ENCODE results near the gene SF3A1.

Gene SF3A1

GRCh38 chr22:30386608-30386959, 29.9 kb upstream of the SF3A1 start:
- no peak for FAIRE-seq
- DNase-seq (ENCODE audit: low spot score), result no peak

DNA sequence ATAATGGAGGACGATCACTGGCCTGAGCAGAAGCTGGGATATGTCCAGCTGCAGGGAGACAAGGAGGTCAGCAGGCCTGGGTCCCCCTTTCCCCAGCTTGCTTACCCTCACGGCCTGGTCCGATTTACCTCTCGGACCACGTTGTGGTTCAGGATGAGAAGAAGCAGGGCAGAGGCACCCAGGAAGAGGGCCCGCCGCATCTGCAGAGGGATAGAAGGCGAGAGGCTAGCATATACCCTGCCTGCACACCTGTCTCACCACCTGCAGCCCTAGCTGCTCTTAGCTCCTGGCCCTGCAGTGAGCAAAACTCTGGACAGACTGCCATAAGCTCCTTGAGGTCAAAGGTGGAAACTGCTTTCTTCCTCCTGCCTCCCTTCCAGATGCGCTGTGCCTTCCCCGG, 29.2 kb upstream of the SF3A1 start:
- no peak for DNase-seq (ENCODE audit: low spot score)
- no peak for FAIRE-seq

DNA sequence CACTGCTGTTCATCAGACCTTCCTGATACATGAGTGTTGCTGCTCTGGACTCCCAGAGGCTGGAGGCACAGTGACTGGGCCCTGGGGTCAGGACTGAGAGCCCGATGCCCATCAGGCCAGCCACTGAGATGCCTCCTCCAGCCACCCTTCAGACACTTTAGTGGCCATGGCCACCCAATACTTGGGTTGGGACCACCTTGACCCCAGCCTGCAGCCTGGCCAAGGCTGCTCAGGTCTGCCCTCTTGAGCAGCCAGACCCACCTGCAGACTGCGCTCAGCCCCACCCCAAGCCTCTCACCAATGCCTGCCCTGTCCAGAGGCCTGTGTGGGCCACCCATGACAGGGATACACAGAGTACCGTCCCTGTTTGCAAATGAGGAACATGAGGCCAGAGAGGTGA, 26.4 kb upstream of the SF3A1 start:
- no peak for DNase-seq (ENCODE audit: low spot score)
- no peak for FAIRE-seq

DNA sequence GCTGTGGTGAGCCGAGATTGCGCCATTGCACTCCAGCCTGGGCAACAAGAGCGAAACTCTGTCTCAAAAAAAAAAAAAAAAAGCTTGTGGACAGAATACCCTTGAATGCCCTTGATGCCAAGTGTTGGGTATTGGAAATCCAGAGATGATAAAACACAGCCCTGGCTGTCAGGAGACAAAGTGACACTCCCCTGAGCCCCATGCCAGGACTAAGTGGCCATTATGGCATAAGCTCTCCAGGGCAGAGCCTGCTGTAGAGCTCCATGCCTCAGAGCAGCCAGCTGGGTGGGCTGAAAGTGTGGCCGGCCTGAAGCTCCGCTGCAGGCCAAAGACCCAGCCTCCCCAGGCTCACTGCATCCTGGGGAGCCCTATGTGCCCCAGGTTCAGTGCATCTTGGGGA, 25.6 kb upstream of the SF3A1 start:
- DNase-seq (ENCODE audit: low spot score) (no peak), FAIRE-seq (no peak)

DNA sequence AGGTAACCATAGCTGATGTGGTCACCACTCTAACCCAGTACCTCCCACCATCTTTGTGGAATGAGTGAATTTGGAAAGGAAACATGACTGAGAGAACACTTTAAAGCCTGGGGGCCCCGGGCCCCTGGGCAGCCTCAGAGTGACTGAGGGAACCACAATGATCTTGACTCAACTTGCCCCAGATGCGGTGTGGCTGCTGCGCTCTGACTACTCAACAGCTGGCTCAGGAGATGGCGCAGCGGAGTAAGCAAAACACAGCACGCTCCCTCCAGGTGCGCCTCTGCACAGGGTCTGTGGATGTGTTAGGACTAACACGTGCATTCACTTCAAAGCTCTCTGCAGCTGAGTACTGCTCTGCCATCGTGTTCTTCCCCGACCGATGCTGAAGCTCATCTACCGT, 24.6 kb upstream of the SF3A1 start:
- no peak for FAIRE-seq

DNA sequence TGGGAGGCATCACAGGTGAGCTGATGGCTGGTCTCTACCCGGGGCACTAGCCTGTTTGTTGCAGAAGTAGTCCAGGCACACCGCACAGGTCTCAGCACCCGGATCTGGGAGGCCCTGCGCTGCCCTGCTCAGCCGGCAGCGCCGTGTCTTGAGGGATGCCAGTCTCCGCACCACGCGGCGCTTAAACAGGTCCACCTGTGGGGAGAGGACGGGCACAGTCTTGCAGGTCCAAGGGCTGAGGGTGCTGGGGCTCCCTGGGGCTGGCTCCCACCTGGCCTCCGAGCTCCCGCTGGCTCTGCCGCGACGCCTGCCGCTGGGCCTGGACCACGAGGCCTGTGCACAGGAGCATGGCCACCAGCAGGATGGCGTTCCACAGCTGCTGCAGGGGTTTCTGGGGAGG, 23.3 kb upstream of the SF3A1 start:
- FAIRE-seq (no peak), DNase-seq (ENCODE audit: low spot score) (no peak)

More for the DNA sequence above, 24.6 kb upstream of the SF3A1 start:
- DNase-seq (ENCODE audit: low spot score), result no peak

DNA sequence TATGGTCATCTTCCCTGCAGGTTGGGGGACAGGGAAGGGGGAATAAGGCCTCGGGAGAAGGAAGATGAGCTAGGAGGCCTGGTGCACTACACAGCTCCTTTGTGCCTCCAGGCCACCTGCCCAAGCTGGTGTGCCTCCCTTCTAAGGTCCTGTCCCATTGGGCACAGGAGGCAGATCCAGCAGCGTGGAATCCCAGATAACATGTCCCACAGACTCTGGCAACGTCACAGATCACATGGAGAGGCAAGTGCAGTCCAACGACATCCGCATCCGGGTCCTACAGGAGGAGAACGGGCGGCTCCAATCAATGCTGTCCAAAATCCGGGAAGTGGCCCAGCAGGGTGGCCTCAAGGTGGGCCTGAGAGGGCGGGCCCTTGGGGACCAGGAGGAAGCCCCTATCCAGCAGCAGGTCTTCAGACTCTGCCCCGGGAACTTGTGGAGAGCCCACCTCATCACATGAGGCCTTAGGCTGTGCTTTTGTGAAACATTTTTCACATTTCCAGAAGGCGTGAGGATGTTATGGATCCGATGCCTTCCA, 18.7 kb upstream of the SF3A1 start:
- DNase-seq (ENCODE audit: low spot score) (no peak), FAIRE-seq (no peak)

DNA sequence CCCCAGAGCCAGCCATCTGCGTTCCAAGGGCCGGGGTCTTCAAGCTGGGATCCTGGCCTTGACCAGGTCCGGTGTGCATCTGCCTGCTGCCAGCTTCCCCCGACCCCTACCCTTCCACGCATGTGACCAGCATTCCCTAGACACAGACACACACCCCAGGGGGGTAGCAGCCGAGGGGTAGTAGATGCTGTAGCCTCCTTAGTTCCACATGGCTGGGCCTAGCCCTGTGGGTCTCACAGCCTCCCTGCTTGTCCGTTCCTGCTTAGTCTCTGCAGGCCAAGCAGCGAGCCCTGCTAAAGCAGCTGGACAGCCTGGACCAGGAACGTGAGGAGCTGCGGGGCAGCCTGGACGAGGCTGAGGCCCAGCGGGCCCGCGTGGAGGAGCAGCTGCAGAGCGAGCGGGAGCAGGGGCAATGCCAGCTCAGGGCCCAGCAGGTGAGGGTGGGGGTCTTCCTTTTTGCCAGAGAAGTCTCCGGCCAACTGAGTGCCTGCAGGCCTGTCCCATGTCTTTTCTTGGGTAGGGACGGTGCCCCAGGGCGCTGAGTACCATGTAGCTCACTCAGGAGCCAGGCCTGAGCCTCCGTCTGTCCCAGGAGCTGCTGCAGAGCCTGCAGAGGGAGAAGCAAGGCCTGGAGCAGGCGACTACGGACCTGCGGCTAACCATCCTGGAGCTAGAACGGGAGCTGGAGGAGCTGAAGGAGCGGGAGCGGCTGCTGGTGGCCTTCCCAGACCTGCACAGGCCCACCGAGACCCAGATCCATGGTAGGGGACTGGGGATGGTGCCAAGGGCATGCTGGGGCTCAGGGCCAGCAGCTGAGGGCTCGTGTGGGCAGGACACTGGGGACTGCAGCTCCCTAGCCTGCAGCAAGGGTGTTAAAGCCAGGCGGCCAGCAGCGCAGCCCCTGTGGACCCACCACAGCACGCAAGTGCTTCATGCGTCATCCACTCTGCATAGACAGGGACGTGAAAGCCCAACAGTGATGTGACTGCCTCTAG, 16.9 kb upstream of the SF3A1 start:
- no peak for DNase-seq (ENCODE audit: low spot score)
- no peak for FAIRE-seq

- no peak for DNase-seq (ENCODE audit: low spot score)
- no peak for FAIRE-seq
These were observed 16.2 kb upstream of the SF3A1 start for GRCh38 chr22:30372915-30373314.

DNA sequence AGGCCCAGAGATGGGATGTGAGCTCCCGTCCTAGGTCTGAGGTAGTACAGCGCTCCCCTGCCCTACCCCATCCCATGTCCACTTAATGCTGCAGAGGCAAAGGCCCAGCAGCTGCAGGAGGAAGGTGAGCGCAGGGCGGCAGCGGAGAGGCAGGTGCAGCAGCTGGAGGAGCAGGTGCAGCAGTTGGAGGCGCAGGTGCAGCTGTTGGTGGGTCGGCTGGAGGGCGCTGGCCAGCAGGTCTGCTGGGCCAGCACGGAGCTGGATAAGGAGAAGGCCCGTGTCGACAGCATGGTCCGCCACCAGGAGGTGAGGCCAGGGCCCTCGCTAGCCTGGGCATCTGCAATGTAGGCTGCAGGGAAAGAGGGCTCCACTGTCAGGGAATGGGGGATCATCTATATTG, 15.3 kb upstream of the SF3A1 start:
- FAIRE-seq (no peak), DNase-seq (ENCODE audit: low spot score) (no peak)

DNA sequence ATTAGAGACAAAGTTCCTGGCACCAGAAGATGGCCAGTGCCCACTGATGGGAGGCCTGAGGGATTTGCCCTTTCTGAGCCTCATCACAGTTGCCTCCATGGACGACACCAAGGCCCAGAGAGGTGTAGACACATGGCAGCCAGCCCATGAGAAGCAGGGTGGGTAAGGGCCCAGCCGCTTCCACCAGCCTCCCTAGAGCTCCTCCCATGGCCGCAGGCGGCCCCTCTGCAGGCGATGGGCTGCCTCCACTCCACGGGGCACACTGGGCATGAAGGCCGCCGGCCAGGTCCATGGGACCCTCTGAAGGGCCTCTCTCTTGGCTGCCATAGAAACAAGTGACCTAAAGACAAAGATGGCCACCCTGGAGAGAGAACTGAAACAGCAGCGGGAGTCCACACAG, 14.6 kb upstream of the SF3A1 start:
- FAIRE-seq (no peak), DNase-seq (ENCODE audit: low spot score) (no peak)

GRCh38 chr22:30370641-30371230, 14.0 kb upstream of the SF3A1 start:
- DNase-seq (ENCODE audit: low spot score) (no peak), FAIRE-seq (no peak)

DNA sequence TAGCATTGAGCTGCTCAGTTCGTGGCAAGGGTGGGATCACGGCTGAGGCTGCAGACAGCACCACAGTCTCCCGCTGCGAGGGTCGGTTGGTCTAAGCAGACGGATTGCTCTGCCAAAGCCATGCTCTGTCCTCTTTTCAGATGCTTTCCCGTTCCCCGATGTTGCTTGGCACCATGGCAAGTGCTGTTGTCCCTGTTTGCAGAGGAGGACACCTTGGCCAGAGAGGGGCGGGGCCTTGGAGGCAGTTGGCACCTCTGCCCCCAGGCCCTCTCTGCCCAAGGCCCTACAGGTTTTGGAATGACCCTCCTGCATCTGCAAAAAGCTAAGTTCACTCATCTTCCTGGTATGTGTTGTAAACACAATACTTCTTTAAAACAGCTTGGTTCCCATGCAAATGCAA, 11.7 kb upstream of the SF3A1 start:
- DNase-seq (ENCODE audit: low spot score) (no peak), FAIRE-seq (no peak)

GRCh38 chr22:30365891-30366290, 9.2 kb upstream of the SF3A1 start:
- no peak for FAIRE-seq
- DNase-seq (ENCODE audit: low spot score), result no peak

GRCh38 chr22:30362651-30363281, 6.1 kb upstream of the SF3A1 start:
- FAIRE-seq, result no peak
- no peak for DNase-seq (ENCODE audit: low spot score)

- FAIRE-seq, result no peak
These were observed 5.4 kb upstream of the SF3A1 start for GRCh38 chr22:30361916-30362650.

GRCh38 chr22:30358541-30358940, 1.8 kb upstream of the SF3A1 start:
- no peak for DNase-seq (ENCODE audit: low spot score)
- no peak for FAIRE-seq

More at GRCh38 chr22:30361916-30362650, 5.4 kb upstream of the SF3A1 start:
- no peak for DNase-seq (ENCODE audit: low spot score)

DNA sequence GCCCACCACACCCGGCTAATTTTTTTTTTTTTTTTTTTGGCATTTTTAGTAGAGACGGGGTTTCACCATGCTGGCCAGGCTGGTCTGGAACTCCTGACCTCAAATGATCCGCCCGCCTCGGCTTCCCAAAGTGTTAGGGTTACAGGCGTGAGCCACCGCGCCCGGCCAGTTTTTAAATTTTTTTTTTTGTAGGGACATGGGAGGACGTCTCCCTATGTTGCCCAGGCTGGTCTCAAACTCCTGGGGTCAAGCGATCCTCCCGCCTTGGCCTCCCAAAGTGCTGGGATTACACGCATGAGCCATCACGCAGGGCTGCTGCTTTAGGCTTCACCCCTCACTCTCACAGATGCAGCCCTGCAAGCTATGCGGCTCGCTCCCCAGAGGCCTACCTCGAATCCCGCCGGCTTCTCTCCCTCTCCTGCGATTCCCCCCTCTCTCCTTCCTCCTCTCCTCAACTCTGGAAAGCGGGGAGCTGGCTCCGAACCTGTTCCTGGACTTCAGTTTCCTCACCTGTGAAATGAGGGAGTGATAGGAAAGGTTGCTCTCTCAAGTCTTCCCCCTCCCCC, 1.0 kb upstream of the SF3A1 start:
- FAIRE-seq, result no peak
- no peak for DNase-seq (ENCODE audit: low spot score)

DNA sequence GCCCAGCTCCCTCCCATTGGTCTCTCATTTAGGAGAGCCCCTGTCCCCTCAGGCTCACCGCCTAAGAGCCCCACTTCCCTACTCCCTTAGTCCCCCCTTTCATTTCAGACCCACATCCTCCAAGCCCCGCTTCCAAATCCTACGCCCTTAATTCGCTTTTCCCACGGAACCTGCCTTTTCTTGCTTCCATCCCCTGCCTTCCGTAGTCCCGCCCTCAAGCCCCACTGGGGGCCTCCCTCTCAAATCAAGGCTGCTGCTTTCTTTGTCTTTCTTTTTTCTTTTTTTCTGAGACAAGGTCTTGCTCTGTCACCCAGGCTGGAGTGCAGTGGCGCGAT, 509 bp upstream of the SF3A1 start:
- no peak for FAIRE-seq

DNA sequence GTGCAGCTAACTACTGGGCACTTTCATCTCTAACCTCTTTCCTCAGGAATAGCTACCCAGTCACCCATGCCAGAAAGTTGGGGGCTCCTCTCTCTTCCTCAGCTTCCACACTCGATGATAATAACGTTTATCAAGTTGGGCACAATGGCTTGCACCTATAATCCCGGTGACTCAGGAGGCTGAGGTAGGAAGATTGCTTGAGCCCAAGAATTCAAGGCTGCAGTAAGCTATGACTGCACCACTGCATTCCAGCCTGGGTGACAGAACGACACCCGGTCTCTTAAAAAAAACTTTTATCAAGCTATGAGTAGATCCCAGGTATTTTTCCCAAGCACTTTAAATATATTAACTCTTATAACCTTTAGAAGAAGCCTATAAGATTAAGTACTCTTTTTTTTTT, 2.0 kb downstream of the SF3A1 start:
- no peak for FAIRE-seq
- no peak for DNase-seq (ENCODE audit: low spot score)

More for the DNA sequence above, 509 bp upstream of the SF3A1 start:
- DNase-seq (ENCODE audit: low spot score), result no peak

GRCh38 chr22:30351226-30351625, 5.5 kb downstream of the SF3A1 start:
- FAIRE-seq, result no peak
- no peak for DNase-seq (ENCODE audit: low spot score)
